ENCODE measurements around the gene EPHA2. TPM values are rescaled to one million over a fixed set of nuclear protein-coding genes. Genes with fewer than 3 reads are reported as not detected.
A peak's percentile ranks its signal among the peaks of the same experiment; 100 is the strongest.

Gene EPHA2
- total and polyA plus RNA-seq, 3 donors from 2014 or later, result 5.1 to 14.1 (median 5.7) TPM

GRCh38 chr1:16186655-16187235 lies 30.9 kb upstream of the EPHA2 start:
- Histone ChIP-seq H3K4me1 (peaks cover under 1% of the 10 kb centered on the region), H3K27ac (no peak overlapping the region), H3K4me3 (no peak overlapping the region), H3K36me3 (ENCODE audit: low read depth, missing control alignments) (no peaks in the 10 kb centered on the region), H3K9me3 (no peaks in the 10 kb centered on the region), H3K27me3 (no peaks in the 10 kb centered on the region)
- WGBS, 2 donors, result 84 to 93% methylated on average over 8 to 9 of the region's 9 CpGs
- TF ChIP-seq, protein P1, sequence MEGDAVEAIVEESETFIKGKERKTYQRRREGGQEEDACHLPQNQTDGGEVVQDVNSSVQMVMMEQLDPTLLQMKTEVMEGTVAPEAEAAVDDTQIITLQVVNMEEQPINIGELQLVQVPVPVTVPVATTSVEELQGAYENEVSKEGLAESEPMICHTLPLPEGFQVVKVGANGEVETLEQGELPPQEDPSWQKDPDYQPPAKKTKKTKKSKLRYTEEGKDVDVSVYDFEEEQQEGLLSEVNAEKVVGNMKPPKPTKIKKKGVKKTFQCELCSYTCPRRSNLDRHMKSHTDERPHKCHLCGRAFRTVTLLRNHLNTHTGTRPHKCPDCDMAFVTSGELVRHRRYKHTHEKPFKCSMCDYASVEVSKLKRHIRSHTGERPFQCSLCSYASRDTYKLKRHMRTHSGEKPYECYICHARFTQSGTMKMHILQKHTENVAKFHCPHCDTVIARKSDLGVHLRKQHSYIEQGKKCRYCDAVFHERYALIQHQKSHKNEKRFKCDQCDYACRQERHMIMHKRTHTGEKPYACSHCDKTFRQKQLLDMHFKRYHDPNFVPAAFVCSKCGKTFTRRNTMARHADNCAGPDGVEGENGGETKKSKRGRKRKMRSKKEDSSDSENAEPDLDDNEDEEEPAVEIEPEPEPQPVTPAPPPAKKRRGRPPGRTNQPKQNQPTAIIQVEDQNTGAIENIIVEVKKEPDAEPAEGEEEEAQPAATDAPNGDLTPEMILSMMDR (IDR thresholded peaks at IDR 0.05), result no peak
- no peak for TF ChIP-seq POLR2A (IDR thresholded peaks at IDR 0.05)
- DNase-seq, result no peak
- intact Hi-C loops (cut with DNase I; ENCODE audit: low total_unique reads), result no loop called here

- Histone ChIP-seq H3K27me3 (no peaks in the 10 kb centered on the region), H3K9me3 (no peaks in the 10 kb centered on the region), H3K4me1 (peaks cover 7% of the 10 kb centered on the region), H3K27ac (no peak overlapping the region), H3K36me3 (ENCODE audit: low read depth, missing control alignments) (no peaks in the 10 kb centered on the region), H3K4me3 (no peak overlapping the region)
- TF ChIP-seq, protein P1 (IDR thresholded peaks at IDR 0.05), result no peak
- no peak for TF ChIP-seq POLR2A (IDR thresholded peaks at IDR 0.05)
- WGBS, 2 donors, result 93 to 97% methylated on average over 3 to 10 of the region's 10 CpGs
- DNase-seq, result no peak
- intact Hi-C loops (cut with DNase I; ENCODE audit: low total_unique reads), result no loop called here
Observed at GRCh38 chr1:16184557-16185303, 28.9 kb upstream of the EPHA2 start.

- H3K4me1 ChIP-seq, result peaks cover 7% of the 10 kb centered on the region
- intact Hi-C loops (cut with DNase I; ENCODE audit: low total_unique reads), result loop anchor here (2.0 kb wide), 1 partner anchor 103 kb away; no protein-coding TSS in a partner anchor
- no peaks in the 10 kb centered on the region for H3K36me3 ChIP-seq (ENCODE audit: low read depth, missing control alignments)
- H3K9me3 ChIP-seq, result no peaks in the 10 kb centered on the region
- no peak overlapping the region for H3K4me3 ChIP-seq
- no peak for DNase-seq
- H3K27me3 ChIP-seq, result no peaks in the 10 kb centered on the region
- H3K27ac ChIP-seq, result no peak overlapping the region
- WGBS, 2 donors, result 85 to 88% methylated on average over 15 to 19 of the region's 19 CpGs
- no peak for TF ChIP-seq POLR2A (IDR thresholded peaks at IDR 0.05)
- TF ChIP-seq, protein P1 (IDR thresholded peaks at IDR 0.05), result no peak
Observed at GRCh38 chr1:16183765-16184556, 28.1 kb upstream of the EPHA2 start.

GRCh38 chr1:16183179-16183578 lies 27.3 kb upstream of the EPHA2 start:
- TF ChIP-seq, protein P1 (IDR thresholded peaks at IDR 0.05), result no peak
- TF ChIP-seq POLR2A (IDR thresholded peaks at IDR 0.05), result no peak
- H3K27ac ChIP-seq, result peak overlapping the region in 1 of 2 donors; percentile 1
- H3K36me3 ChIP-seq (ENCODE audit: low read depth, missing control alignments), result no peaks in the 10 kb centered on the region
- intact Hi-C loops (cut with DNase I; ENCODE audit: low total_unique reads), result loop anchor here (2.0 kb wide), 1 partner anchor 102 kb away; no protein-coding TSS in a partner anchor
- WGBS, 2 donors, result 88 to 91% methylated on average over 13 of the region's 13 CpGs
- H3K4me3 ChIP-seq, result no peak overlapping the region
- H3K9me3 ChIP-seq, result no peaks in the 10 kb centered on the region
- no peak for DNase-seq
- H3K4me1 ChIP-seq, result peaks cover 7% of the 10 kb centered on the region
- no peaks in the 10 kb centered on the region for H3K27me3 ChIP-seq

Data from testis (tissue), 3 donors.